PC-9 (cell line): ENCODE measurements around the gene CDC42BPB. TPM values are rescaled to one million over a fixed set of nuclear protein-coding genes. Genes with fewer than 3 reads are reported as not detected.

Experiments
- BruUV-seq: library from RNA; stranded (reverse); fragments of 400-500 nt; replicated peaks from 2 replicates; lab custom pipeline; 2021; lab: Mats Ljungman, UMichigan
- CTCF ChIA-PET: fragments of 300-600 bp; sonication (Branson Sonifier 250); formaldehyde crosslinking; loops from one replicate; lab custom pipeline; 2022; ENCODE audit warnings: antibody characterized with exemption; lab: Charles Lee
- POLR2A ChIA-PET: fragments of 300-600 bp; sonication (Branson Sonifier 250); formaldehyde crosslinking; loops from one replicate; lab custom pipeline; 2022; ENCODE audit warnings: antibody characterized with exemption; ENCODE audit not compliant: unreplicated experiment; lab: Charles Lee
- DNase-seq, 2 experiments: peaks; one replicate each; pipeline versions ENCODE4 v3.0.0 to v3.0.0-alpha.2; 2015 to 2022; ENCODE audit warnings: mixed read lengths in 1 of 2
- H2AFZ ChIP-seq: fragments of 200-600 bp; sonication (generic); 2 replicates; pipeline ENCODE4 v1.8.1; 2017; ENCODE audit warnings: antibody characterized with exemption
- H3F3A ChIP-seq: fragments of 200-600 bp; sonication (generic); 2 replicates; pipeline ENCODE4 v1.8.1; 2017; ENCODE audit warnings: antibody characterized with exemption, mild to moderate bottlenecking, low read depth; ENCODE audit not compliant: insufficient read depth
- H3K27ac ChIP-seq: fragments of 200-600 bp; sonication (generic); 2 replicates; pipeline ENCODE4 v1.6.1; 2016; ENCODE audit warnings: mixed run types
- H3K27me3 ChIP-seq: fragments of 200-600 bp; sonication (generic); 2 replicates; pipeline ENCODE4 v1.6.1; 2016; ENCODE audit warnings: low read depth, mixed run types; ENCODE audit not compliant: insufficient read depth
- H3K36me3 ChIP-seq: fragments of 200-600 bp; sonication (generic); 2 replicates; pipeline ENCODE4 v1.6.1; 2016; ENCODE audit warnings: low read depth, mixed run types
- H3K4me1 ChIP-seq: fragments of 200-600 bp; sonication (generic); replicated peaks from 2 replicates; pipeline ENCODE4 v1.6.1; 2016; ENCODE audit warnings: mixed run types; ENCODE audit not compliant: insufficient read depth
- H3K4me2 ChIP-seq: fragments of 200-600 bp; sonication (generic); 2 replicates; pipeline ENCODE4 v1.6.1; 2017; ENCODE audit warnings: mixed run types
- H3K4me3 ChIP-seq: fragments of 200-600 bp; sonication (generic); 2 replicates; pipeline ENCODE4 v1.6.1; 2016; ENCODE audit warnings: mixed run types
- H3K79me2 ChIP-seq: fragments of 200-600 bp; sonication (generic); 2 replicates; pipeline ENCODE4 v1.6.1; 2017; ENCODE audit warnings: low read depth, mixed run types
- H3K9me2 ChIP-seq: fragments of 200-600 bp; sonication (generic); 2 replicates; pipeline ENCODE4 v1.8.1; 2017; ENCODE audit warnings: mild to moderate bottlenecking; ENCODE audit not compliant: insufficient read depth
- H3K9me3 ChIP-seq: fragments of 200-600 bp; sonication (generic); 2 replicates; pipeline ENCODE4 v1.8.1; 2016; ENCODE audit warnings: low read depth; ENCODE audit not compliant: insufficient read depth
- H4K20me1 ChIP-seq: fragments of 200-600 bp; sonication (generic); 2 replicates; pipeline ENCODE4 v1.8.1; 2017; ENCODE audit not compliant: insufficient read depth
- EZH2 ChIP-seq: fragments of 200-600 bp; sonication (generic); IDR thresholded peaks from 2 replicates; pipeline ENCODE4 v1.8.0; 2017; ENCODE audit warnings: antibody characterized with exemption, low read depth
- intact Hi-C: fragments of 100-400 bp; cut with micrococcal nuclease; formaldehyde crosslinking; loops from one replicate; pipeline ENCODE4 v1.10.0; 2022; ENCODE audit not compliant: unreplicated experiment
- total RNA-seq: library from RNA; stranded (reverse); gene quantifications from 2 replicates; pipeline ENCODE4 v1.2.3, GENCODE V29; 2021
- TF ChIP-seq, protein P1 (sequence below): fragments of 200-600 bp; sonication (generic); conservative IDR thresholded peaks from 2 replicates; pipeline ENCODE4 v1.6.1; 2017; ENCODE audit warnings: mixed run types, antibody characterized with exemption, mild to moderate bottlenecking, moderate library complexity

The CDC42BPB gene
- total RNA-seq, 1 experiment from 2014 or later: 203 TPM

DNA sequence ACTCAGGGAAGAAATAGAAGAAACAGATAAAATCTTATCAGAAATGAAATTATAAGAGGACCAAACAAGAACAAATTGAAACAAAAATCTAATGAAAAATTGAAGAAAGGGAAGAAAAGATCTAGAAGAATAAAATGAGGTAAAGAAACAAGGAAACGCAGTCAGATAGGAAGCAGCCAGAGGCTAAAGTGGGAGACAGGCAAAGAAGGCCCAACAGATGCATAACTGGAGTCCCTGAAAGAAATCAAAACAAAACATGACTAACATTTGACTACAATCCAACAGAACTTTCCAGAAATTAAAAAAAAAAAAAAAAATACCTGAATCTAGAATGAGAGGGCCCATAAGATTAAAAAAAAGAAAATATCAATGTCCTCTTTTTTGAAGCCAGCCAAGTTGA, 69.3 kb downstream of the CDC42BPB start:
- DNase-seq: no peak
- BruUV-seq: no TSS peak
- Histone ChIP-seq H3K27ac (no peak overlapping the region), H2AFZ (no peak overlapping the region), H3F3A (peaks cover 35% of the 10 kb centered on the region), H3K36me3 (peaks cover 67% of the 10 kb centered on the region), H3K4me1 (peaks cover 4% of the 10 kb centered on the region), H3K4me2 (no peak overlapping the region), H3K4me3 (no peak overlapping the region), H3K79me2 (peaks cover 47% of the 10 kb centered on the region), H4K20me1 (no peaks in the 10 kb centered on the region), H3K9me2 (no peaks in the 10 kb centered on the region), H3K9me3 (peaks cover 11% of the 10 kb centered on the region), H3K27me3 (no peaks in the 10 kb centered on the region)
- CTCF ChIA-PET: interaction anchor here (0.6 to 0.7 kb wide), 3 partner anchors 12 to 468 kb away, joined by 3 to 6 read pairs (median 4); no protein-coding TSS in a partner anchor
- intact Hi-C loops: no loop called here
- POLR2A ChIA-PET: interaction anchor here (0.8 kb wide), 1 partner anchor 394 kb away, joined by 14 read pairs; no protein-coding TSS in a partner anchor
- TF ChIP-seq EZH2: no peak
- TF ChIP-seq, protein P1, sequence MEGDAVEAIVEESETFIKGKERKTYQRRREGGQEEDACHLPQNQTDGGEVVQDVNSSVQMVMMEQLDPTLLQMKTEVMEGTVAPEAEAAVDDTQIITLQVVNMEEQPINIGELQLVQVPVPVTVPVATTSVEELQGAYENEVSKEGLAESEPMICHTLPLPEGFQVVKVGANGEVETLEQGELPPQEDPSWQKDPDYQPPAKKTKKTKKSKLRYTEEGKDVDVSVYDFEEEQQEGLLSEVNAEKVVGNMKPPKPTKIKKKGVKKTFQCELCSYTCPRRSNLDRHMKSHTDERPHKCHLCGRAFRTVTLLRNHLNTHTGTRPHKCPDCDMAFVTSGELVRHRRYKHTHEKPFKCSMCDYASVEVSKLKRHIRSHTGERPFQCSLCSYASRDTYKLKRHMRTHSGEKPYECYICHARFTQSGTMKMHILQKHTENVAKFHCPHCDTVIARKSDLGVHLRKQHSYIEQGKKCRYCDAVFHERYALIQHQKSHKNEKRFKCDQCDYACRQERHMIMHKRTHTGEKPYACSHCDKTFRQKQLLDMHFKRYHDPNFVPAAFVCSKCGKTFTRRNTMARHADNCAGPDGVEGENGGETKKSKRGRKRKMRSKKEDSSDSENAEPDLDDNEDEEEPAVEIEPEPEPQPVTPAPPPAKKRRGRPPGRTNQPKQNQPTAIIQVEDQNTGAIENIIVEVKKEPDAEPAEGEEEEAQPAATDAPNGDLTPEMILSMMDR: no peak

DNA sequence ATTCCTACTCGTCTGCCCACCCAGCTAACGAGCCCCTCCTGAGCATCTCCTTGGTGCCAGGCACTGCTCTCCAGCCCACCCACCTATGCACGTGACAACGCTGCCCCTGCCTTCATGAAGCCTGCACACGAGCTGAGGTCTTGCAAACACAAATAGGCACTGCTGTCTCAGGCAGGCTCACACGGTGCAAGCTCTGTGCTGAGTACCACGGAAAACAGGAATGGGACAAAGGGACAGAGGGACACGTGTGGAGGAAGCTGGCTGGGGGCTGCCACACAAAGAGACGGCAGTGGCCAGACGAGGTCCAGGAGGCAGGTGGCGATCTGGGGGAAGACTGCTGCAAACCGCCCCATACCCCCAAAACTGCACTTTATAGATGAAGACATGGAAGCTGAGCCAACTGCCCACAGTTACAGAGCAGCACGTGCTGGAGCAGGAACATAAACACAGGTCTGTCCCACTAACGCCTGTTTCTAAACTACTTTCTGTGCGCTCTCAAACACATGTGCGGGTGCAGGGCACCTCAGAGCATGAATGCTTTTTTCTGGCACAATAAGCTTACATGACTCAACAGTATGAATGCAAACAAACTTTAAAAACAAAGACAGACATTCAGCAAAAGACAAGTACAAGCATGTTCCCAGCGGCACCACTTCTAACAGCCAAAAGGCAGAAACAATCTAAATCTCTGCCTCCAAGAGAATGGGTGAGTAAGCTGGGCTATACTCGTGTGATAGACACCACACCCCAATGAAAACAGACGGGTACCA, 70.4 kb downstream of the CDC42BPB start:
- no peak for DNase-seq
- Histone ChIP-seq H3K79me2 (peaks cover 39% of the 10 kb centered on the region), H3K9me2 (no peaks in the 10 kb centered on the region), H3F3A (peaks cover 31% of the 10 kb centered on the region), H3K4me2 (no peak overlapping the region), H2AFZ (no peak overlapping the region), H3K9me3 (peaks cover 11% of the 10 kb centered on the region), H3K4me1 (no peaks in the 10 kb centered on the region), H3K27me3 (no peaks in the 10 kb centered on the region), H4K20me1 (no peaks in the 10 kb centered on the region), H3K4me3 (no peak overlapping the region), H3K27ac (no peak overlapping the region), H3K36me3 (peaks cover 70% of the 10 kb centered on the region)
- CTCF ChIA-PET: no interaction called here
- TF ChIP-seq EZH2: no peak
- TF ChIP-seq, protein P1: no peak
- POLR2A ChIA-PET: no interaction called here
- intact Hi-C loops: no loop called here
- BruUV-seq: no TSS peak

DNA sequence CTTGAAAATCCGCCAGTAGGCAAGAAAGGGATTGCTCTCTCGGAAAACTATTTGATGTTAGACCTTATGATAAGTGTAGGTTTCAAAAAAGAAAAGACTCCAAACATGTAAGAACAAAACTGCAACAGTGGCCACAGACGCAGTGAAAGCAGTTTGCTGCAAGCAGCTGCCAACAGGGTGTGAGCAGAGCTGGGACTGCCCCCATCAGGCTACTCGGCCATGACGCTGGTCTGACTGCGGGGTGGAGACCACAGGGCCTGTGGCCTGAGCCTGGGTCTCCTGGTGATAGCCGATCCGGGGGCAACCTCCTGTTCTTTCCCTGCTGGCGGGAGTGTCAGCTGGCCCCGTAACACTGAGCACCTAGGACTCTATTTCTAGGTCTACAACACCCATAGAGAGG, 71.7 kb downstream of the CDC42BPB start:
- DNase-seq: no peak
- intact Hi-C loops: no loop called here
- ChIA-PET CTCF (no interaction called here), POLR2A (no interaction called here)
- Histone ChIP-seq H3K4me3 (no peak overlapping the region), H3F3A (peaks cover 27% of the 10 kb centered on the region), H2AFZ (no peak overlapping the region), H3K27ac (no peak overlapping the region), H3K27me3 (no peaks in the 10 kb centered on the region), H3K4me1 (no peaks in the 10 kb centered on the region), H3K4me2 (no peak overlapping the region), H3K9me3 (peaks cover 11% of the 10 kb centered on the region), H4K20me1 (no peaks in the 10 kb centered on the region), H3K36me3 (peaks cover 64% of the 10 kb centered on the region), H3K79me2 (peaks cover 31% of the 10 kb centered on the region), H3K9me2 (no peaks in the 10 kb centered on the region)
- TF ChIP-seq, protein P1: no peak
- no peak for TF ChIP-seq EZH2
- no TSS peak for BruUV-seq
